Measurements from ENCODE around the gene OR10V1.

OR10V1 gene

GRCh38 chr11:59756558-59756840 is 42.9 kb upstream of the OR10V1 start:
- no peak for DNase-seq (ENCODE audit: low read depth)
- no peak overlapping the region for H3K4me3 ChIP-seq (ENCODE audit: low read depth, low read length)
- no peak for TF ChIP-seq CTCF (IDR thresholded peaks at IDR 0.05; ENCODE audit: low read depth, low read length, missing control alignments)

- DNase-seq (ENCODE audit: low read depth): no peak
- H3K4me3 ChIP-seq (ENCODE audit: low read depth, low read length): peak overlapping the region; percentile 69
- no peak for TF ChIP-seq CTCF (IDR thresholded peaks at IDR 0.05; ENCODE audit: low read depth, low read length, missing control alignments)
Measured at GRCh38 chr11:59755701-59756557, 42.3 kb upstream of the OR10V1 start.

GRCh38 chr11:59754859-59755700 is 41.4 kb upstream of the OR10V1 start, which contains the start of gene STX3:
TSS of gene STX3 (plus strand) at chr11:59755376. CDS start at chr11:59755606, 230 bp downstream.
- no peak for DNase-seq (ENCODE audit: low read depth)
- peak within 1 kb of the TSS; percentile 69 for H3K4me3 ChIP-seq (ENCODE audit: low read depth, low read length)
- TF ChIP-seq CTCF (IDR thresholded peaks at IDR 0.05; ENCODE audit: low read depth, low read length, missing control alignments): no peak

GRCh38 chr11:59754494-59754858 is 40.8 kb upstream of the OR10V1 start:
- TF ChIP-seq CTCF (IDR thresholded peaks at IDR 0.05; ENCODE audit: low read depth, low read length, missing control alignments): no peak
- no peak for DNase-seq (ENCODE audit: low read depth)
- peak overlapping the region; percentile 69 for H3K4me3 ChIP-seq (ENCODE audit: low read depth, low read length)

GRCh38 chr11:59753650-59754493 is 40.2 kb upstream of the OR10V1 start:
- TF ChIP-seq CTCF (IDR thresholded peaks at IDR 0.05; ENCODE audit: low read depth, low read length, missing control alignments): peak; percentile 93
- peak; percentile 21 for DNase-seq (ENCODE audit: low read depth)
- H3K4me3 ChIP-seq (ENCODE audit: low read depth, low read length): peak overlapping the region; percentile 69

- H3K4me3 ChIP-seq (ENCODE audit: low read depth, low read length): no peak overlapping the region
- DNase-seq (ENCODE audit: low read depth): no peak
- TF ChIP-seq CTCF (IDR thresholded peaks at IDR 0.05; ENCODE audit: low read depth, low read length, missing control alignments): no peak
Measured at GRCh38 chr11:59746111-59746510, 32.5 kb upstream of the OR10V1 start.

Measured in GM12864 (cell line).